Epithelial cell of esophagus (primary cell): ENCODE measurements around the gene KCNJ10.

Source experiments
- DNase-seq: peaks from one replicate; pipeline ENCODE4 v3.0.0; 2010; ENCODE audit warnings: low read depth
- H3K4me3 ChIP-seq: 2 replicates; pipeline ENCODE4 v1.5.1; 2011; ENCODE audit warnings: mild to moderate bottlenecking, low read length, control low read depth
- TF ChIP-seq, protein P1 (sequence below): IDR thresholded peaks from 2 replicates; pipeline ENCODE4 v1.5.1; 2011; ENCODE audit warnings: low read depth, mild to moderate bottlenecking, low read length, control low read depth, inconsistent platforms; ENCODE audit not compliant: insufficient read depth; ENCODE audit errors: missing control alignments

KCNJ10 gene

DNA sequence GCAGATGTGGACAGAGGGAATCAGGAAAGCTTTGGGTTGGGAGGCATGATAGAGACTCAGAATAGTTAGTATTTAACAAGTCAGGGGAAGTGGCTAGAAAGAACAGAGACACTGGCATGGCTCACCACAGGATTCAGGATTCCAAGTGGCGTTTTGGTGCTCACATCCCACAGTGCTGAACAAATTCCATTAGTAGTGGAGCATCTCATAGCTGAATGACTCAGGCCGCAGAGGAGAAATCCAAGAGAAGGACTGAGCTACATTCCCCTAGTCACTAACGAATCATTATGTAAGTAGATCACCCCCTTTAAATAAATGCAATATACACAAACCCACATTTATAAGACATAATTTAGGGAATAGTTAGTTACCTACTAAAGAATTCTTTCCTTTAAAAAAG is 6.3 kb upstream of the KCNJ10 start:
- H3K4me3 ChIP-seq: no peak overlapping the region
- TF ChIP-seq, protein P1, sequence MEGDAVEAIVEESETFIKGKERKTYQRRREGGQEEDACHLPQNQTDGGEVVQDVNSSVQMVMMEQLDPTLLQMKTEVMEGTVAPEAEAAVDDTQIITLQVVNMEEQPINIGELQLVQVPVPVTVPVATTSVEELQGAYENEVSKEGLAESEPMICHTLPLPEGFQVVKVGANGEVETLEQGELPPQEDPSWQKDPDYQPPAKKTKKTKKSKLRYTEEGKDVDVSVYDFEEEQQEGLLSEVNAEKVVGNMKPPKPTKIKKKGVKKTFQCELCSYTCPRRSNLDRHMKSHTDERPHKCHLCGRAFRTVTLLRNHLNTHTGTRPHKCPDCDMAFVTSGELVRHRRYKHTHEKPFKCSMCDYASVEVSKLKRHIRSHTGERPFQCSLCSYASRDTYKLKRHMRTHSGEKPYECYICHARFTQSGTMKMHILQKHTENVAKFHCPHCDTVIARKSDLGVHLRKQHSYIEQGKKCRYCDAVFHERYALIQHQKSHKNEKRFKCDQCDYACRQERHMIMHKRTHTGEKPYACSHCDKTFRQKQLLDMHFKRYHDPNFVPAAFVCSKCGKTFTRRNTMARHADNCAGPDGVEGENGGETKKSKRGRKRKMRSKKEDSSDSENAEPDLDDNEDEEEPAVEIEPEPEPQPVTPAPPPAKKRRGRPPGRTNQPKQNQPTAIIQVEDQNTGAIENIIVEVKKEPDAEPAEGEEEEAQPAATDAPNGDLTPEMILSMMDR: no peak
- DNase-seq: no peak

DNA sequence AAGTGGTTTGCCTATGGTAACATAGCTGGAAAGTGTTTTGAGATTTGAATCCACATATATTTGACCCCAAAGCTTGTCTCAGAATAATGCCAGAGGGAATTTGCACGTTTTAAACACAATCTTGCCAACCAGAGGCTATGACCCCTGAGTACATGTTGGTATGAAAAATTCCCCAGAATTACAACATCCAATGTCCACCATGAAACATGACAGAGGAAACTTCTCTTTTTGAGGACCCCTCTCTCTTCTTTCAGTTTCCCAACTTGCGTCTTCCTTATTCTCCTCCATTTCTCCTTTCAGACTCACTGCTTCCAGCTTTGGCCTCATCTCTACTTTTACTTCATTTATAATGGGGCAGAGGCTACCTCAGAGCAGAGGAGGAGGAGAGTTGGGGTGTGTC is 5.9 kb upstream of the KCNJ10 start:
- TF ChIP-seq, protein P1: no peak
- no peak overlapping the region for H3K4me3 ChIP-seq
- DNase-seq: no peak

DNA sequence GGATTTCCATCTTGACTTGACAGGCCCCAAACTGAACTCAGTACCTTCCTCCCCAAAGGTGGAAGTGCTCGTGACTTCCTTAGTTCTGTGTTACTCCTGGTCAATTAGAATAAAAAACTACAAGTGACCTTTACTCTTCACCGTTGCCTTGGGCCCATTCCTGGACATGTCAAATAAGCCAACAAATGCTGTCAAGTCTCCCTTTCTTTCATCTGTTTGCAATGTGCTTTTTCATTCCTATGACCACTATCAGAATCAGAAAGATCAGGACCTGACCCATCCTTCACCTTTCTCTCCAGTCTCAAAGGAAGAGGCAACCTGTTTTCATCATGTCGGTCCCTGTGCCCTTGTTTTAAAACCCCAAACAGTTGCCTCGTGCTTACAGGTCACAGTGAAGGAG is 4.9 kb upstream of the KCNJ10 start:
- TF ChIP-seq, protein P1: no peak
- H3K4me3 ChIP-seq: no peak overlapping the region
- no peak for DNase-seq

DNA sequence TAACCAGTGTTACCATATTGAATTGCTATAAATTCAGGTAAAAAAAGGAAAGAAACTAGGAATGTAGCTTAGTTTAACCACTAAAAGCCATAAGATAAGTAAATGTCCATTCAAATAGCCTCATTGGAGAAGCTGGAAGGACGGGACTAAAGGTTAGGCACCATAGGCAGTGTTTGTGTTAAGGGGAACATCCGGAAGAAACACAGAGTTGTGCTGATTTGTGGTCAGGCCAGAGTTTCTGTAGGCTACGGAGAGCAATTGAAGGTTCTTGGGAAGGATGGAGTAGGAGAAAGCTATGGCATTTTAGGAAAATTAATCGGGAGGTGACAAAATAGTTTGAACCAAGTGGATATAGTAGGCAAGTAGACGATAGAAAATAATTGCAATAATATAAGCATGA is 1.3 kb upstream of the KCNJ10 start:
- TF ChIP-seq, protein P1: no peak
- no peak overlapping the region for H3K4me3 ChIP-seq
- no peak for DNase-seq

DNA sequence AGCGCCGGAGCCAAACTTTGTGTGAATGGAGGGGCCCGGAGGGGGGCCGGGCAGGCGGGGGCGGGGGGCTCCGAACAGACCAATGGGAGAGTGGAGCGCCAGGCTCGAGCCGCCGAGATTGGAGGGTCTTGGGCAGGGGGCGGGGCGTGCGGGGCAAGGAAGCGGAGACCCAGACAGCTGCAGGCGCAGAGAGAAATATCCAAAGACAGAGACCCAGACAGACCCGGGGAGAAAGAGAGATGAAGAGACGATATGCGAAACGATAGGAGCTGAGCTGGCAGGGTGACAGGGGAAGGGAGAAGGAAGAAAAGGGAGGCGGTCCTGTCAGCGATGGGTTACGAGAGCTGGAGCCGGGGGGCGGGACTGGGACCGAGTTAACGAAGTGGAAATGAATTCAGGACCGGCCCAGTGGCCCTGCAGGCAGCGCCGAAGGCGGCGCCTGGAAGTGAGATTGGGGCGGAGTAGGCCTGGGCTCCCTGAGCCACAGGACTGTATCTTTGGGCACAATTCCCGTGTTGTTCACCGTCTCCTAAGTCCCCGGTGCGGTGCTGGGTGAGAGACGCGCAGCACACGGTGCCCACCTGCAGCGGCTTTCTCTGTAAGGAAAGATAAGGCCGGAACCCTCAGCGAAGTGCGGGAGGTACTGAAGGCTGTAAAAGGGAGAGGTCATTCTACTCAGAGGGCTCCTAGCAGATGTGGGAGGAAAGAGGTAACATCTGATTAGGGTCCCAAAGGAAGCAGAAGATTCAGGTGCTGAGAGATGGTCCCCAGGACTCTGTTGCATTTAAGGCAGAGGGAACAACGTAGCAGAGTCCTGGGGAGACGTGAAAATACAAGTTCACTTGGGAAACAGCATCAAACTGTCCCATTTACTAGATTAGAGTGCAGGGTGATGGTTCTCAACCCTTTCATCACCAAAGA is 543 bp upstream of the KCNJ10 start:
- TF ChIP-seq, protein P1: no peak
- peak; percentile 50 for DNase-seq
- peak overlapping the region; percentile 27 for H3K4me3 ChIP-seq

DNA sequence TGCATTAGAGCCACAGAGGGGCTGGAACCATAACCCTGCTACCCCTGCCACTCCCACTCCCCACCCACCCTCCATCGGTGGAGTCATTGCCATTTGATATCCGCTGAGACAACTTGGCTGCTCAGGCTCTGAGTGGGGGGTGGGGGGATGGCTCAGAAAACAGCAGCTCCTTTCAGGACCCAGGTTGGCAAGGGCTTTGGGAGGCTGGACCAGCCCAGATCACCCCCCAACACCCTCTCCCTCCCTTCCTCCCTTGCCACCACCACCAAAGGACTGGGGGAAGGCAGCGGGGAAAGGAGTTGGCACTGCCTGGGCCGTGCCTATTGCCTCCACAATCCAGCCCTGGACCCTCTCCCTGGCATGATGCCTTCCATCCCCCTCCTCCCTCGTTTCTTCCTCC is 1.7 kb downstream of the KCNJ10 start:
- no peak for DNase-seq
- TF ChIP-seq, protein P1: no peak
- H3K4me3 ChIP-seq: no peak overlapping the region
